CD4-positive, alpha-beta T cell treated with Interleukin-15 for 4 hours (primary cell): ENCODE results near the gene APBB1IP.
"Not testable (repeated sequence)": the region's sequence is repeated elsewhere in the genome, so short reads cannot be mapped to it uniquely, and the experiment has no call there.

Source experiments
- DNase-seq: peaks from one replicate; pipeline ENCODE4 v3.0.0-alpha.2; 2020; ENCODE audit warnings: low spot score

Gene APBB1IP

GRCh38 chr10:26441491-26442214 lies 3.5 kb downstream of the APBB1IP start:
- DNase-seq: peak; percentile 66

- DNase-seq: no peak
Measured at GRCh38 chr10:26445411-26446031, 7.4 kb downstream of the APBB1IP start.

- DNase-seq: no peak
Measured at GRCh38 chr10:26446258-26446657, 8.1 kb downstream of the APBB1IP start.

GRCh38 chr10:26448292-26448691 lies 10.2 kb downstream of the APBB1IP start:
- no peak for DNase-seq

- DNase-seq: peak; percentile 82
Measured at GRCh38 chr10:26448706-26449435, 10.7 kb downstream of the APBB1IP start.

- no peak for DNase-seq
Measured at GRCh38 chr10:26449726-26450125, 11.6 kb downstream of the APBB1IP start.

GRCh38 chr10:26451903-26452302 lies 13.8 kb downstream of the APBB1IP start:
- DNase-seq: no peak

- DNase-seq: no peak
Measured at GRCh38 chr10:26453850-26454249, 15.7 kb downstream of the APBB1IP start.

GRCh38 chr10:26454891-26455290 lies 16.8 kb downstream of the APBB1IP start:
- no peak for DNase-seq

- DNase-seq: no peak
Measured at GRCh38 chr10:26455567-26456315, 17.6 kb downstream of the APBB1IP start.

GRCh38 chr10:26457088-26457487 lies 18.9 kb downstream of the APBB1IP start:
- no peak for DNase-seq

GRCh38 chr10:26460736-26461135 lies 22.6 kb downstream of the APBB1IP start:
- DNase-seq: no peak

GRCh38 chr10:26463986-26464385 lies 25.8 kb downstream of the APBB1IP start:
- no peak for DNase-seq

GRCh38 chr10:26464632-26465280 lies 26.6 kb downstream of the APBB1IP start:
- no peak for DNase-seq

GRCh38 chr10:26466531-26466930 lies 28.4 kb downstream of the APBB1IP start:
- DNase-seq: not testable (repeated sequence)

- DNase-seq: peak; percentile 78
Measured at GRCh38 chr10:26467639-26468038, 29.5 kb downstream of the APBB1IP start.

- no peak for DNase-seq
Measured at GRCh38 chr10:26468291-26468690, 30.1 kb downstream of the APBB1IP start.

- DNase-seq: peak; percentile 48
Measured at GRCh38 chr10:26468700-26469099, 30.6 kb downstream of the APBB1IP start.

GRCh38 chr10:26472492-26472778 lies 34.3 kb downstream of the APBB1IP start:
- DNase-seq: no peak

- no peak for DNase-seq
Measured at GRCh38 chr10:26474026-26474425, 35.9 kb downstream of the APBB1IP start.

- DNase-seq: peak; percentile 35
Measured at GRCh38 chr10:26474845-26475244, 36.7 kb downstream of the APBB1IP start.

GRCh38 chr10:26475386-26475785 lies 37.2 kb downstream of the APBB1IP start:
- no peak for DNase-seq
